K562 (cell line): ENCODE measurements around the gene ECM1. TPM values are rescaled to one million over a fixed set of nuclear protein-coding genes. Genes with fewer than 3 reads are reported as not detected.

Source experiments
- ARID2 ChIP-seq: fragments of 450-650 bp; IDR thresholded peaks from 2 replicates; pipeline ENCODE4 v1.6.1; 2017; ENCODE audit warnings: antibody characterized with exemption, mild to moderate bottlenecking
- CREB5 ChIP-seq: fragments of 250-450 bp; sonication (Bioruptor Pico); IDR thresholded peaks from 2 replicates; pipeline ENCODE4 v1.5.0; 2020; ENCODE audit warnings: mild to moderate bottlenecking
- FOXM1 ChIP-seq, 2 experiments: fragments of 450-650 bp in 1 of 2; sonication (generic) in 1 of 2; formaldehyde crosslinking in 1 of 2; IDR thresholded peaks; 2 replicates each; pipeline versions ENCODE4 v1.6.1 to v1.9.0; 2017 to 2022; ENCODE audit warnings: low read depth in 2 of 2, mild to moderate bottlenecking in 2 of 2, missing genetic modification reagents in 1 of 2, moderate library complexity in 1 of 2
- JUNB ChIP-seq: fragments of 450-650 bp; formaldehyde crosslinking; conservative IDR thresholded peaks from 2 replicates; pipeline ENCODE4 v1.4.0; 2020; ENCODE audit warnings: mild to moderate bottlenecking
- MCM5 ChIP-seq: fragments of 450-650 bp; IDR thresholded peaks from 2 replicates; pipeline ENCODE4 v1.6.1; 2016; ENCODE audit warnings: low read depth
- MED1 ChIP-seq: sonication (generic); formaldehyde crosslinking; IDR thresholded peaks from 2 replicates; pipeline ENCODE4 v1.8.1; 2023; ENCODE audit warnings: missing genetic modification reagents, borderline replicate concordance
- NKRF ChIP-seq: fragments of 450-650 bp; IDR thresholded peaks from 2 replicates; pipeline ENCODE4 v1.6.1; 2016; ENCODE audit warnings: borderline replicate concordance
- POLR2AphosphoS5 ChIP-seq: IDR thresholded peaks from 2 replicates; pipeline ENCODE4 v1.6.1; 2011; ENCODE audit warnings: mild to moderate bottlenecking, low read depth, low read length, moderate library complexity; ENCODE audit not compliant: control insufficient read depth, insufficient read depth
- POLR2H ChIP-seq: IDR thresholded peaks from 2 replicates; pipeline ENCODE4 v1.6.1; 2016; ENCODE audit warnings: missing genetic modification characterization, low read depth, mild to moderate bottlenecking, control low read depth, missing compliant biosample characterization, moderate library complexity
- PPARD ChIP-seq: fragments of 250-450 bp; sonication (Bioruptor Pico); IDR thresholded peaks from 2 replicates; pipeline ENCODE4 v1.8.0; 2022; ENCODE audit warnings: inconsistent platforms, mild to moderate bottlenecking, moderate library complexity
- RFX1 ChIP-seq: fragments of 450-650 bp; IDR thresholded peaks from 2 replicates; pipeline ENCODE4 v1.6.1; 2016; ENCODE audit warnings: mild to moderate bottlenecking, moderate library complexity
- ZNF253 ChIP-seq: fragments of 250-450 bp; sonication (Bioruptor Pico); conservative IDR thresholded peaks from 2 replicates; pipeline ENCODE4 v1.6.1; 2021; ENCODE audit warnings: mild to moderate bottlenecking
- ZNF644 ChIP-seq: fragments of 200-800 bp; sonication (Bioruptor generic); IDR thresholded peaks from 2 replicates; pipeline ENCODE4 v1.6.1; 2016; ENCODE audit warnings: low read depth, missing genetic modification characterization, missing compliant biosample characterization
- ZNF778 ChIP-seq: fragments of 450-650 bp; formaldehyde crosslinking; IDR thresholded peaks from 2 replicates; pipeline ENCODE4 v1.4.0; 2020; ENCODE audit warnings: mild to moderate bottlenecking, moderate library complexity
- polyA plus RNA-seq, 8 experiments: library from polyadenylated mRNA; depleted of rRNA in 4 of 8; stranded (reverse) in 5 of 8; unstranded in 3 of 8; fragments of >200 nt; fragmentation: Nextera tagmentation in 2 of 8; fragmentation: Illumina TruSeq in 1 of 8; extraction: Ambion mirVana in 2 of 8; extraction: Trizol in 1 of 8; gene quantifications; 2 replicates each; pipeline versions ENCODE4 v1.2.1 to v1.2.3, GENCODE V29; 2011 to 2014; ENCODE audit warnings: inconsistent platforms in 1 of 8, missing spikeins in 1 of 8
- total RNA-seq, 7 experiments: library from RNA; depleted of rRNA in 6 of 7; stranded (reverse); fragments of >200 nt in 6 of 7; fragmentation: Illumina TruSeq in 2 of 7; extraction: Trizol in 2 of 7; gene quantifications; 2 replicates each; pipeline versions ENCODE4 v1.2.1 to v1.2.3, GENCODE V29; 2011 to 2021; ENCODE audit warnings: low replicate concordance in 1 of 7
- TF ChIP-seq, protein P1 (sequence below), 2 experiments: fragments of 450-650 bp in 1 of 2; sonication (generic) in 1 of 2; formaldehyde crosslinking; conservative IDR thresholded peaks; 2 replicates each; pipeline versions ENCODE4 v1.4.0 to v1.8.1; 2020 to 2022; ENCODE audit warnings: mild to moderate bottlenecking in 1 of 2, missing genetic modification reagents in 1 of 2
- TF ChIP-seq, protein P2 (sequence below): sonication (generic); formaldehyde crosslinking; IDR thresholded peaks from 2 replicates; pipeline ENCODE4 v1.8.0; 2022; ENCODE audit warnings: missing genetic modification reagents, mild to moderate bottlenecking, moderate library complexity, borderline replicate concordance
- TF ChIP-seq, protein P3 (sequence below): IDR thresholded peaks from 3 replicates; pipeline ENCODE4 v1.6.1; 2011; ENCODE audit warnings: borderline replicate concordance, mild to moderate bottlenecking, moderate library complexity; ENCODE audit not compliant: insufficient read length; ENCODE audit errors: extremely low read depth

ECM1 gene
- total and polyA plus RNA-seq, 9 of the 15 experiments (the other 6 are each of a cell fraction or from before 2014, with no cell fraction given): 6.6 to 52.2 (median 12.8) TPM

DNA sequence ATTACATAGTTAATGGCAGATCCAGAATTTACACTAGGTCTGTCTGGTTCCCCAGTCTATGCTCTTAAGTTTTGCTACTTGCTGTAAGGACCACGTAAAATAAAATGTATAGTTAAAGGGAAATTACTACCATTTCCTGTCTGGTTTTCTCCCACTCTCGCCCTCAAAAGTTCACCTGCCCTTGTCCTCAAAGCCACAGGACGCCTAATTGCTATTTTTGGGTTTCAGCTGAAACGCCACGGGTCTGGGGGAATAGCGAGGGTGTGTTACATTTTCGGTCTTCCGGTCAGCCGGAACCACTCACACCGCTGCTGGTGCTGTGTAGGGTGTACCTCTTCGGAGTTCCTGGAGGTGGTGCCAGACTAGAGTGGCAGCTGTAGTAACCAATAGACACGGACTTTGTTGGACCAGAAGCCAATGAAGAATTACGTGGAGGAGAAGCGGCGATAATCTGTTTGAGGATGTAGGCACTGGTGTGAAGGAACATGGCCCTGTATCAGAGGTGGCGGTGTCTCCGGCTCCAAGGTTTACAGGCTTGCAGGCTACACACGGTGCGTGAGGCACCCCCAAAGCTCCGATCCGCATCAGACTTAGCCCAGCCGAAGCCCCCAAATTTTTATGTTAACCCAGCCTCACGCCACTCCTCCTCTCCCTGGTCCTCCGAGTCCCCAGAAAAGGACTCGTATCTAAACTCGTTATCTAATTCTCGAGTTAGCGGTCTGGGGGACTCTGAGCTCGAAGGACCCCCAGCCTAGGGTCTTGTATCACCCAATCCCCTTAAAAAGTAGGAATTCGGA is 20.7 kb upstream of the ECM1 start, which contains the start of gene TARS2 (continued):
- TF ChIP-seq, protein P1, sequence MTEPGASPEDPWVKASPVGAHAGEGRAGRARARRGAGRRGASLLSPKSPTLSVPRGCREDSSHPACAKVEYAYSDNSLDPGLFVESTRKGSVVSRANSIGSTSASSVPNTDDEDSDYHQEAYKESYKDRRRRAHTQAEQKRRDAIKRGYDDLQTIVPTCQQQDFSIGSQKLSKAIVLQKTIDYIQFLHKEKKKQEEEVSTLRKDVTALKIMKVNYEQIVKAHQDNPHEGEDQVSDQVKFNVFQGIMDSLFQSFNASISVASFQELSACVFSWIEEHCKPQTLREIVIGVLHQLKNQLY (CRISPR knock-in tag; conservative IDR thresholded peaks at IDR 0.05): 0 out of 4 replicates have a peak, but pooled peaks of 1 of the 2 experiments have one; percentile 15
- TF ChIP-seq POLR2H (peak; percentile 82), FOXM1 (IDR thresholded peaks at IDR 0.05; ENCODE audit: low read depth) (peak; percentile 71; the same call in 1 of the 2 replicates), FOXM1 (CRISPR knock-in tag; IDR thresholded peaks at IDR 0.05; ENCODE audit: low read depth) (no peak), JUNB (CRISPR knock-in tag) (no peak), ZNF253 (CRISPR knock-in tag) (no peak), POLR2AphosphoS5 (peak; percentile 86), ZNF644 (tag) (peak; percentile 62; the same call in 1 of the 2 replicates), CREB5 (CRISPR knock-in tag) (no peak), MCM5 (no peak), ZNF778 (CRISPR knock-in tag) (no peak), ARID2 (no peak), NKRF (peak; percentile 43; the same call in 1 of the 2 replicates), RFX1 (peak; percentile 69), PPARD (CRISPR knock-in tag) (no peak), MED1 (no peak)
- TF ChIP-seq, protein P2, sequence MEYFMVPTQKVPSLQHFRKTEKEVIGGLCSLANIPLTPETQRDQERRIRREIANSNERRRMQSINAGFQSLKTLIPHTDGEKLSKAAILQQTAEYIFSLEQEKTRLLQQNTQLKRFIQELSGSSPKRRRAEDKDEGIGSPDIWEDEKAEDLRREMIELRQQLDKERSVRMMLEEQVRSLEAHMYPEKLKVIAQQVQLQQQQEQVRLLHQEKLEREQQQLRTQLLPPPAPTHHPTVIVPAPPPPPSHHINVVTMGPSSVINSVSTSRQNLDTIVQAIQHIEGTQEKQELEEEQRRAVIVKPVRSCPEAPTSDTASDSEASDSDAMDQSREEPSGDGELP (CRISPR knock-in tag): peak; percentile 96
- TF ChIP-seq, protein P3, sequence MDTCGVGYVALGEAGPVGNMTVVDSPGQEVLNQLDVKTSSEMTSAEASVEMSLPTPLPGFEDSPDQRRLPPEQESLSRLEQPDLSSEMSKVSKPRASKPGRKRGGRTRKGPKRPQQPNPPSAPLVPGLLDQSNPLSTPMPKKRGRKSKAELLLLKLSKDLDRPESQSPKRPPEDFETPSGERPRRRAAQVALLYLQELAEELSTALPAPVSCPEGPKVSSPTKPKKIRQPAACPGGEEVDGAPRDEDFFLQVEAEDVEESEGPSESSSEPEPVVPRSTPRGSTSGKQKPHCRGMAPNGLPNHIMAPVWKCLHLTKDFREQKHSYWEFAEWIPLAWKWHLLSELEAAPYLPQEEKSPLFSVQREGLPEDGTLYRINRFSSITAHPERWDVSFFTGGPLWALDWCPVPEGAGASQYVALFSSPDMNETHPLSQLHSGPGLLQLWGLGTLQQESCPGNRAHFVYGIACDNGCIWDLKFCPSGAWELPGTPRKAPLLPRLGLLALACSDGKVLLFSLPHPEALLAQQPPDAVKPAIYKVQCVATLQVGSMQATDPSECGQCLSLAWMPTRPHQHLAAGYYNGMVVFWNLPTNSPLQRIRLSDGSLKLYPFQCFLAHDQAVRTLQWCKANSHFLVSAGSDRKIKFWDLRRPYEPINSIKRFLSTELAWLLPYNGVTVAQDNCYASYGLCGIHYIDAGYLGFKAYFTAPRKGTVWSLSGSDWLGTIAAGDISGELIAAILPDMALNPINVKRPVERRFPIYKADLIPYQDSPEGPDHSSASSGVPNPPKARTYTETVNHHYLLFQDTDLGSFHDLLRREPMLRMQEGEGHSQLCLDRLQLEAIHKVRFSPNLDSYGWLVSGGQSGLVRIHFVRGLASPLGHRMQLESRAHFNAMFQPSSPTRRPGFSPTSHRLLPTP: peak; percentile 29
